ENCODE measurements around the gene TBC1D22A. TPM values are rescaled to one million over a fixed set of nuclear protein-coding genes. Genes with fewer than 3 reads are reported as not detected.

The TBC1D22A gene
- total RNA-seq, 2 donors from 2014 or later: 21.0 to 27.9 TPM

- Histone ChIP-seq H3K9ac (ENCODE audit: extremely low read depth, low read length, poor library complexity, severe bottlenecking) (no peak overlapping the region), H3K27ac (ENCODE audit: low read depth, low read length) (no peak overlapping the region), H3K4me3 (ENCODE audit: low read length) (no peak overlapping the region), H3K36me3 (ENCODE audit: control insufficient read depth, insufficient read depth, low read length) (no peaks in the 10 kb centered on the region), H3K9me3 (ENCODE audit: control insufficient read depth, low read length) (no peaks in the 10 kb centered on the region), H3K27me3 (ENCODE audit: control insufficient read depth, insufficient read depth, low read length, poor library complexity, severe bottlenecking) (no peaks in the 10 kb centered on the region), H3K4me1 (ENCODE audit: control insufficient read depth, insufficient read depth, low read length) (no peaks in the 10 kb centered on the region)
- Mint-ChIP-seq H3K4me3 (no peak overlapping the region), H3K4me1 (no peaks in the 10 kb centered on the region), H3K9me3 (no peaks in the 10 kb centered on the region), H3K36me3 (ENCODE audit: low read depth) (peaks cover 38% of the 10 kb centered on the region), H3K27ac (peak overlapping the region; percentile 39), H3K27me3 (ENCODE audit: insufficient read depth) (no peaks in the 10 kb centered on the region)
- no peak for TF ChIP-seq CTCF (conservative IDR thresholded peaks at IDR 0.05)
- DNase-seq: peak; percentile 32
- 91 to 99% methylated on average over 10 of the region's 10 CpGs for WGBS, 2 experiments (ENCODE audit: insufficient coverage in 1 of 2, insufficient read length in 1 of 2)
These were observed 301.2 kb downstream of the TBC1D22A start for GRCh38 chr22:47063606-47064005.

GRCh38 chr22:47064016-47064415 lies 301.6 kb downstream of the TBC1D22A start:
- WGBS, 2 experiments (ENCODE audit: insufficient coverage in 1 of 2, insufficient read length in 1 of 2): 96% methylated on average over 17 to 19 of the region's 19 CpGs
- H3K9ac ChIP-seq (ENCODE audit: extremely low read depth, low read length, poor library complexity, severe bottlenecking): no peak overlapping the region

GRCh38 chr22:47064416-47064815 lies 302.0 kb downstream of the TBC1D22A start:
- peak overlapping the region; percentile 27 for H3K27ac Mint-ChIP-seq
- H3K36me3 Mint-ChIP-seq (ENCODE audit: low read depth): peaks cover 43% of the 10 kb centered on the region
- no peaks in the 10 kb centered on the region for H3K36me3 ChIP-seq (ENCODE audit: control insufficient read depth, insufficient read depth, low read length)
- H3K4me1 ChIP-seq (ENCODE audit: control insufficient read depth, insufficient read depth, low read length): no peaks in the 10 kb centered on the region
- no peaks in the 10 kb centered on the region for H3K27me3 ChIP-seq (ENCODE audit: control insufficient read depth, insufficient read depth, low read length, poor library complexity, severe bottlenecking)
- H3K9me3 Mint-ChIP-seq: no peaks in the 10 kb centered on the region
- peak; percentile 40 for DNase-seq
- no peak overlapping the region for H3K27ac ChIP-seq (ENCODE audit: low read depth, low read length)
- no peaks in the 10 kb centered on the region for H3K9me3 ChIP-seq (ENCODE audit: control insufficient read depth, low read length)
- peak; percentile 48 for TF ChIP-seq CTCF (conservative IDR thresholded peaks at IDR 0.05)
- no peak overlapping the region for H3K4me3 ChIP-seq (ENCODE audit: low read length)
- no peaks in the 10 kb centered on the region for H3K4me1 Mint-ChIP-seq
- H3K27me3 Mint-ChIP-seq (ENCODE audit: insufficient read depth): no peaks in the 10 kb centered on the region
- no peak overlapping the region for H3K4me3 Mint-ChIP-seq
- no peak overlapping the region for H3K9ac ChIP-seq (ENCODE audit: extremely low read depth, low read length, poor library complexity, severe bottlenecking)
- 88 to 92% methylated on average over 9 to 10 of the region's 10 CpGs for WGBS, 2 experiments (ENCODE audit: insufficient coverage in 1 of 2, insufficient read length in 1 of 2)

More at GRCh38 chr22:47064016-47064415, 301.6 kb downstream of the TBC1D22A start:
- DNase-seq: no peak
- Mint-ChIP-seq H3K36me3 (ENCODE audit: low read depth) (peaks cover 39% of the 10 kb centered on the region), H3K27ac (peak overlapping the region; percentile 27), H3K9me3 (no peaks in the 10 kb centered on the region), H3K4me1 (no peaks in the 10 kb centered on the region), H3K4me3 (no peak overlapping the region), H3K27me3 (ENCODE audit: insufficient read depth) (no peaks in the 10 kb centered on the region)
- no peaks in the 10 kb centered on the region for H3K27me3 ChIP-seq (ENCODE audit: control insufficient read depth, insufficient read depth, low read length, poor library complexity, severe bottlenecking)
- TF ChIP-seq CTCF (conservative IDR thresholded peaks at IDR 0.05): no peak
- H3K4me3 ChIP-seq (ENCODE audit: low read length): no peak overlapping the region
- H3K36me3 ChIP-seq (ENCODE audit: control insufficient read depth, insufficient read depth, low read length): no peaks in the 10 kb centered on the region
- no peaks in the 10 kb centered on the region for H3K4me1 ChIP-seq (ENCODE audit: control insufficient read depth, insufficient read depth, low read length)
- H3K9me3 ChIP-seq (ENCODE audit: control insufficient read depth, low read length): no peaks in the 10 kb centered on the region
- no peak overlapping the region for H3K27ac ChIP-seq (ENCODE audit: low read depth, low read length)

All from endodermal cell (in vitro differentiated cells).